HCT116 (cell line): ENCODE results near the gene ATP8A1. TPM values are rescaled to one million over a fixed set of nuclear protein-coding genes. Genes with fewer than 3 reads are reported as not detected.
"Not testable (repeated sequence)": the region's sequence is repeated elsewhere in the genome, so short reads cannot be mapped to it uniquely, and the experiment has no call there.

ENCODE experiments used
- ATAC-seq: fragments of 200-7000 bp; cut with Tn5 transposase; 2 replicates; pipeline ENCODE4 v1.9.1; 2020; ENCODE audit warnings: mild to moderate bottlenecking, moderate library complexity
- BruUV-seq: library from RNA; stranded (reverse); fragments of 400-500 nt; replicated peaks from 2 replicates; lab custom pipeline; 2021; lab: Mats Ljungman, UMichigan
- CTCF ChIA-PET: fragments of 300-600 bp; sonication (Branson Sonifier 250); formaldehyde crosslinking; loops from one replicate; lab custom pipeline; 2021; ENCODE audit warnings: antibody characterized with exemption; lab: Charles Lee
- POLR2A ChIA-PET: fragments of 300-600, 350-600 bp; sonication (Branson Sonifier 250); formaldehyde crosslinking; loops from one replicate; lab custom pipeline; 2021; ENCODE audit warnings: antibody characterized with exemption; lab: Charles Lee
- RAD21 ChIA-PET, 2 experiments: fragments of 300-600 bp; sonication (Branson Sonifier 250); formaldehyde crosslinking; loops; one replicate each; lab custom pipeline; 2023; ENCODE audit warnings: low total read pairs in 2 of 2; ENCODE audit not compliant: uncharacterized antibody in 2 of 2, unreplicated experiment in 2 of 2, low non-redundant PET in 1 of 2; lab: Charles Lee
- DNase-seq: peaks from one replicate; pipeline ENCODE4 v3.0.0-alpha.2; 2010; ENCODE audit warnings: low read depth, low spot score
- H2AFZ ChIP-seq: fragments of 200-600 bp; shearing (Covaris generic), sonication (generic); 2 replicates; pipeline ENCODE4 v1.6.1; 2017; ENCODE audit warnings: low read depth, mixed run types, mixed read lengths, antibody characterized with exemption, low read length; ENCODE audit not compliant: poor library complexity, severe bottlenecking
- H3K27ac ChIP-seq: 2 replicates; pipeline ENCODE4 v1.5.1; 2012; ENCODE audit warnings: low read depth, low read length
- H3K27me3 ChIP-seq: fragments of 200-600 bp; sonication (generic); 2 replicates; pipeline ENCODE4 v1.6.1; 2016; ENCODE audit warnings: mixed run types, low read length, mixed read lengths; ENCODE audit not compliant: insufficient read depth
- H3K36me3 ChIP-seq, 2 experiments: fragments of 200-500 bp in 1 of 2; fragments of 200-600 bp in 1 of 2; sonication (Bioruptor generic) in 1 of 2; sonication (generic) in 1 of 2; 2 replicates each; pipeline versions ENCODE4 v1.5.1 to v1.6.1; 2014 to 2016; ENCODE audit warnings: low read length in 2 of 2, inconsistent platforms in 1 of 2, mixed read lengths in 1 of 2, mixed run types in 1 of 2; ENCODE audit not compliant: insufficient read depth in 2 of 2, control insufficient read depth in 1 of 2
- H3K4me1 ChIP-seq, 2 experiments: fragments of 200-600 bp in 1 of 2; sonication (generic) in 1 of 2; 2 replicates each; pipeline versions ENCODE4 v1.5.1 to v1.6.1; 2012 to 2017; ENCODE audit warnings: low read length in 2 of 2, inconsistent platforms in 1 of 2, mild to moderate bottlenecking in 1 of 2, mixed read lengths in 1 of 2, mixed run types in 1 of 2, moderate library complexity in 1 of 2; ENCODE audit not compliant: insufficient read depth in 2 of 2, control insufficient read depth in 1 of 2
- H3K4me2 ChIP-seq: fragments of 200-600 bp; sonication (generic); 2 replicates; pipeline ENCODE4 v1.6.1; 2017; ENCODE audit warnings: mixed run types, low read length, mixed read lengths
- H3K4me3 ChIP-seq, 2 experiments: fragments of 200-600 bp in 1 of 2; sonication (generic) in 1 of 2; replicated peaks in 1 of 2; 2 replicates each; pipeline ENCODE4 v1.5.1; 2011 to 2016; ENCODE audit warnings: low read length in 2 of 2, control low read depth in 1 of 2, low read depth in 1 of 2, mild to moderate bottlenecking in 1 of 2, mixed read lengths in 1 of 2, mixed run types in 1 of 2
- H3K79me2 ChIP-seq: fragments of 200-600 bp; sonication (generic); 2 replicates; pipeline ENCODE4 v1.6.1; 2017; ENCODE audit warnings: mild to moderate bottlenecking, mixed run types, low read length, moderate library complexity, mixed read lengths; ENCODE audit not compliant: insufficient read depth
- H3K9ac ChIP-seq: fragments of 200-600 bp; sonication (generic); 2 replicates; pipeline ENCODE4 v1.6.1; 2016; ENCODE audit warnings: low read length, mixed read lengths
- H3K9me2 ChIP-seq: fragments of 200-600 bp; sonication (generic), shearing (Covaris generic); 2 replicates; pipeline ENCODE4 v1.6.1; 2017; ENCODE audit warnings: mixed run types, mild to moderate bottlenecking, moderate library complexity; ENCODE audit not compliant: insufficient read depth
- H3K9me3 ChIP-seq, 2 experiments: fragments of 200-500 bp in 1 of 2; fragments of 200-600 bp in 1 of 2; sonication (Bioruptor generic) in 1 of 2; sonication (generic) in 1 of 2; 2 replicates each; pipeline ENCODE4 v1.6.1; 2014 to 2017; ENCODE audit warnings: low read length in 2 of 2, mixed read lengths in 2 of 2, inconsistent platforms in 1 of 2, low read depth in 1 of 2, mild to moderate bottlenecking in 1 of 2, mixed run types in 1 of 2, moderate library complexity in 1 of 2; ENCODE audit not compliant: control insufficient read depth in 1 of 2, insufficient read depth in 1 of 2
- H4K20me1 ChIP-seq: fragments of 200-600 bp; sonication (generic), shearing (Covaris generic); 2 replicates; pipeline ENCODE4 v1.6.1; 2017; ENCODE audit warnings: mixed run types, mild to moderate bottlenecking, moderate library complexity; ENCODE audit not compliant: insufficient read depth
- FOSL1 ChIP-seq: IDR thresholded peaks from 2 replicates; pipeline ENCODE4 v1.6.1; 2012; ENCODE audit warnings: low read depth
- JUND ChIP-seq: IDR thresholded peaks from 2 replicates; pipeline ENCODE4 v1.6.1; 2012
- POLR2AphosphoS5 ChIP-seq: IDR thresholded peaks from 2 replicates; pipeline ENCODE4 v1.6.1; 2011; ENCODE audit warnings: mild to moderate bottlenecking, low read depth, low read length, moderate library complexity
- ZFX ChIP-seq: fragments of 450-650 bp; IDR thresholded peaks from 2 replicates; pipeline ENCODE4 v1.6.1; 2017
- intact Hi-C: fragments of 100-400 bp; cut with micrococcal nuclease; formaldehyde crosslinking; loops from 2 replicates; pipeline ENCODE4 v1.10.0; 2022
- total RNA-seq: library from RNA; stranded (reverse); gene quantifications from one replicate; pipeline ENCODE4 v1.2.1, GENCODE V29; 2021; ENCODE audit not compliant: unreplicated experiment

ATP8A1 gene
- total RNA-seq, 1 experiment from 2014 or later = 1.9 TPM

GRCh38 chr4:42653626-42654560, 3.0 kb downstream of the ATP8A1 start:
- no TSS peak for BruUV-seq
- ATAC-seq (no peak), DNase-seq (no peak)
- Histone ChIP-seq H4K20me1 (no peaks in the 10 kb centered on the region), H3K79me2 (no peaks in the 10 kb centered on the region), H3K4me1 (peaks cover 9 to 22% of the 10 kb centered on the region in 2 experiments; a peak in 3 of 4 replicates), H2AFZ (no peak overlapping the region), H3K4me2 (no peak overlapping the region), H3K27me3 (peaks cover 12% of the 10 kb centered on the region; the same call in 1 of the 2 replicates), H3K36me3 (no peaks in the 10 kb centered on the region), H3K27ac (no peak overlapping the region), H3K9me2 (no peaks in the 10 kb centered on the region), H3K9me3 (no peaks in the 10 kb centered on the region), H3K9ac (no peak overlapping the region), H3K4me3 (no peak overlapping the region)
- intact Hi-C loops = loop anchor here (10.0 kb wide), 1 partner anchor 369 kb away; no protein-coding TSS in a partner anchor
- TF ChIP-seq FOSL1 (no peak), ZFX (no peak), POLR2AphosphoS5 (no peak), JUND (no peak)
- ChIA-PET POLR2A (no interaction called here), RAD21 (no interaction called here), CTCF (no interaction called here)

GRCh38 chr4:42652529-42653231, 4.2 kb downstream of the ATP8A1 start:
- H4K20me1 ChIP-seq, DNase-seq, BruUV-seq, H3K79me2 ChIP-seq, H3K27ac ChIP-seq, H3K4me3 ChIP-seq, H3K9ac ChIP-seq, POLR2A ChIA-PET, H2AFZ ChIP-seq, ATAC-seq, RAD21 ChIA-PET, H3K9me2 ChIP-seq, H3K4me2 ChIP-seq, H3K36me3 ChIP-seq, H3K9me3 ChIP-seq, CTCF ChIA-PET: not testable (repeated sequence)
- intact Hi-C loops = loop anchor here (10.0 kb wide), 1 partner anchor 368 kb away; no protein-coding TSS in a partner anchor
- H3K27me3 ChIP-seq = peaks cover 12% of the 10 kb centered on the region; the same call in 1 of the 2 replicates
- peaks cover 9 to 22% of the 10 kb centered on the region in 2 experiments; a peak in 3 of 4 replicates for H3K4me1 ChIP-seq
